A673 (cell line): ENCODE results near the gene SMCHD1. TPM values are rescaled to one million over a fixed set of nuclear protein-coding genes. Genes with fewer than 3 reads are reported as not detected.
"Not testable (repeated sequence)": the region's sequence is repeated elsewhere in the genome, so short reads cannot be mapped to it uniquely, and the experiment has no call there.

ENCODE experiments used
- BruUV-seq: library from RNA; stranded (reverse); fragments of 400-500 nt; replicated peaks from 2 replicates; lab custom pipeline; 2021; lab: Mats Ljungman, UMichigan
- CTCF ChIA-PET: fragments of 300-600 bp; sonication (Branson Sonifier 250); formaldehyde crosslinking; loops from one replicate; lab custom pipeline; 2022; ENCODE audit warnings: antibody characterized with exemption; lab: Charles Lee
- POLR2A ChIA-PET: fragments of 300-600 bp; sonication (Branson Sonifier 250); formaldehyde crosslinking; loops from one replicate; lab custom pipeline; 2022; ENCODE audit warnings: antibody characterized with exemption; ENCODE audit not compliant: low non-redundant PET; lab: Charles Lee
- DNase-seq: peaks from one replicate; pipeline ENCODE4 v3.0.0-alpha.2; 2015; ENCODE audit warnings: low spot score
- H3K27ac ChIP-seq: fragments of 200-600 bp; sonication (generic); 2 replicates; pipeline ENCODE4 v1.5.1; 2016; ENCODE audit warnings: mixed run types, low read depth, mild to moderate bottlenecking, mixed read lengths, antibody characterized with exemption, low read length; ENCODE audit not compliant: poor library complexity, severe bottlenecking
- H3K27me3 ChIP-seq: fragments of 200-600 bp; sonication (generic); replicated peaks from 2 replicates; pipeline ENCODE4 v1.6.1; 2017; ENCODE audit warnings: mixed run types, low read depth, mild to moderate bottlenecking, mixed read lengths, antibody characterized with exemption, low read length; ENCODE audit not compliant: insufficient read depth, poor library complexity
- H3K36me3 ChIP-seq: fragments of 200-600 bp; sonication (generic); 2 replicates; pipeline ENCODE4 v1.6.1; 2016; ENCODE audit warnings: mixed run types, mild to moderate bottlenecking, mixed read lengths, antibody characterized with exemption, low read length; ENCODE audit not compliant: insufficient read depth, poor library complexity, severe bottlenecking
- H3K4me1 ChIP-seq: fragments of 200-600 bp; sonication (generic); 2 replicates; pipeline ENCODE4 v1.6.1; 2017; ENCODE audit warnings: mixed run types, mild to moderate bottlenecking, mixed read lengths, antibody characterized with exemption, low read length; ENCODE audit not compliant: insufficient read depth, poor library complexity, severe bottlenecking
- H3K4me3 ChIP-seq: fragments of 200-600 bp; sonication (generic); 2 replicates; pipeline ENCODE4 v1.5.1; 2016; ENCODE audit warnings: low read depth, mixed run types, mild to moderate bottlenecking, mixed read lengths, low read length; ENCODE audit not compliant: poor library complexity, severe bottlenecking
- H3K9me3 ChIP-seq: fragments of 200-600 bp; sonication (generic); 2 replicates; pipeline ENCODE4 v1.6.1; 2016; ENCODE audit warnings: mixed run types, low read depth, mild to moderate bottlenecking, mixed read lengths, antibody characterized with exemption, low read length; ENCODE audit not compliant: poor library complexity, severe bottlenecking
- EZH2 ChIP-seq: fragments of 200-600 bp; sonication (generic); IDR thresholded peaks from 2 replicates; pipeline ENCODE4 v1.6.1; 2017; ENCODE audit warnings: borderline replicate concordance, low read depth, mild to moderate bottlenecking, mixed read lengths, antibody characterized with exemption, low read length; ENCODE audit not compliant: poor library complexity, severe bottlenecking
- intact Hi-C: fragments of 100-400 bp; cut with micrococcal nuclease; formaldehyde crosslinking; loops from one replicate; pipeline ENCODE4 v1.10.0; 2022; ENCODE audit not compliant: unreplicated experiment
- total RNA-seq: library from RNA; stranded (reverse); gene quantifications from 2 replicates; pipeline ENCODE4 v1.2.3, GENCODE V29; 2021
- TF ChIP-seq, protein P1 (sequence below): fragments of 300-800, 200-600 bp; sonication (generic); conservative IDR thresholded peaks from 2 replicates; pipeline ENCODE4 v1.5.1; 2017; ENCODE audit warnings: low read depth, mild to moderate bottlenecking, antibody characterized with exemption, low read length, moderate library complexity, mixed read lengths

Gene SMCHD1
- total RNA-seq, 1 experiment from 2014 or later, result 80.9 TPM

DNA sequence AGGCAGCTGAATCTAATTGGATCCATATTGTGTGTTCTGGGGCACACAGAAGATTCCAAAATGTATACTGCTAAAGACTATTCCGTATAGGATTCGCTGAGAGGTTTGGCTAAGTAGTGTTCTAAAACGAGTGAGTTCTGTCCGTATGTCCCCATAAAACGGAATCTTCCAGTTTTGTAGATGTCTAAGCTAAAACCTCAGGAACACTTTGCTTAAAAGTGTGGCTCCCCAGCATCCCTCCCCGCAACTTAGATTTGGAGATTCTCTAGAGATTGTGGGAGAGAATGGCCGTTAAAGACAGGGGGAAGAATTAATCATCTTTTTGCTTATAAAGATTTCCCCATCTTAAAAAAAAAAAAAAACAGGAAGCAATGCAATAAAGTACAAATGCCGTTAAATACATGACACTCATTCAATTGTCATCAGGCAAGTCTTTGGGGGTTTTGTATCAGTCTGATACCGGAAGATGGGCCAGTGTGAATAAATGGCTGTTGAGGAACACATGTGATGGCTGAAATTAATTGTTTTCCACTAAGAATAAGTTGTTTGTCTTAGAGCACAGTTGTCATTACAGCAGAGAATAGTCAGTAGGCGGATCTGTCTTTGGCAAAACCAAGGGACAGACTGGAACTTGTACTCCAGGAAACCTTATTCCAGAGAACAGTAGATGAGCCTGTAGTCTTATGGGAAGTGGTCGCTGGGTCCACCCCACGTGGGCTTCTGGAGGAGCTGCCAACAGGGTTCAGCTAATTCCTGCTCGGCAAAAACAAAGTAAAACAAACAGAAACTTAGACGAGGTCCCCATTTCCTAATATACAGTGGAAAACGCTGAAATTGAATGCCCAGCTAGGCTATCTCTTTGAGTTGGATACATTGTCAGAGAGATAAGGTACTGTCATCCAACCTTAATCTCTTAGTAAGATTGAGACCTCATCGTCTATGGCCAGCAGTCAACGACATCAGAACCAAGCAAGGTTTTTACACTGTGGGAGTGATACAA is 193.0 kb downstream of the SMCHD1 start:
- H3K27ac ChIP-seq, result no peak overlapping the region
- peak overlapping the region; percentile 53 for H3K4me3 ChIP-seq
- ChIA-PET POLR2A (interaction anchor here (0.7 kb wide), 1 partner anchor 40 kb away, joined by 3 read pairs; no protein-coding TSS in a partner anchor), CTCF (interaction anchor here (0.7 to 1.0 kb wide), 2 partner anchors 79 to 398 kb away, joined by 3 to 6 read pairs; no protein-coding TSS in a partner anchor)
- peak; percentile 22 for DNase-seq
- no peaks in the 10 kb centered on the region for H3K9me3 ChIP-seq
- no peaks in the 10 kb centered on the region for H3K36me3 ChIP-seq
- intact Hi-C loops, result no loop called here
- TF ChIP-seq, protein P1, sequence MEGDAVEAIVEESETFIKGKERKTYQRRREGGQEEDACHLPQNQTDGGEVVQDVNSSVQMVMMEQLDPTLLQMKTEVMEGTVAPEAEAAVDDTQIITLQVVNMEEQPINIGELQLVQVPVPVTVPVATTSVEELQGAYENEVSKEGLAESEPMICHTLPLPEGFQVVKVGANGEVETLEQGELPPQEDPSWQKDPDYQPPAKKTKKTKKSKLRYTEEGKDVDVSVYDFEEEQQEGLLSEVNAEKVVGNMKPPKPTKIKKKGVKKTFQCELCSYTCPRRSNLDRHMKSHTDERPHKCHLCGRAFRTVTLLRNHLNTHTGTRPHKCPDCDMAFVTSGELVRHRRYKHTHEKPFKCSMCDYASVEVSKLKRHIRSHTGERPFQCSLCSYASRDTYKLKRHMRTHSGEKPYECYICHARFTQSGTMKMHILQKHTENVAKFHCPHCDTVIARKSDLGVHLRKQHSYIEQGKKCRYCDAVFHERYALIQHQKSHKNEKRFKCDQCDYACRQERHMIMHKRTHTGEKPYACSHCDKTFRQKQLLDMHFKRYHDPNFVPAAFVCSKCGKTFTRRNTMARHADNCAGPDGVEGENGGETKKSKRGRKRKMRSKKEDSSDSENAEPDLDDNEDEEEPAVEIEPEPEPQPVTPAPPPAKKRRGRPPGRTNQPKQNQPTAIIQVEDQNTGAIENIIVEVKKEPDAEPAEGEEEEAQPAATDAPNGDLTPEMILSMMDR, result no peak
- TF ChIP-seq EZH2, result peak; percentile 24
- TSS peak; percentile 43 for BruUV-seq
- H3K4me1 ChIP-seq, result no peaks in the 10 kb centered on the region
- peaks cover 12% of the 10 kb centered on the region for H3K27me3 ChIP-seq

DNA sequence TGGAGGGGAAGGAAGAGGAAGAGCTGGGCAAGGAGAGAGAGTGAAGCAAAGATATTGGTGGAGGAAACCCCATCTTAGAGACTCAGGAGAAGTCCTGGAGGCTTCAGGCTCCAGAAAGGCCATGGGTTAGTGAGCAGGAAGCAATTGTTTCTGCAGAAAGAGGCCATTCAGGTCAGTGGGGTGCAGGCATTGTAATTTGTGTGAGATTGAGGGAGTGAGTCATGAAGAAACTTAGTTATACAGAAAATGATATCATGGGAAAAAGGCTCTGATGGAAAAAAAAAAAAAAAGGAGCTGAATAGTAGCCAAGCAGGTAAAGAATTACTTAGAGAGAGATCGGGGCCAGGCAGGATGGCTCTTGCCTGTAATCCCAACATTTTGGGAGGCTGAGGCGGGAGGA is 195.3 kb downstream of the SMCHD1 start:
- Histone ChIP-seq H3K36me3 (no peaks in the 10 kb centered on the region), H3K4me1 (peaks cover 5% of the 10 kb centered on the region), H3K9me3 (no peaks in the 10 kb centered on the region), H3K27me3 (peaks cover 12% of the 10 kb centered on the region), H3K4me3 (no peak overlapping the region), H3K27ac (no peak overlapping the region)
- intact Hi-C loops, result no loop called here
- no TSS peak for BruUV-seq
- DNase-seq, result no peak
- CTCF ChIA-PET, result no interaction called here
- TF ChIP-seq EZH2, result no peak
- TF ChIP-seq, protein P1, result no peak
- POLR2A ChIA-PET, result no interaction called here

DNA sequence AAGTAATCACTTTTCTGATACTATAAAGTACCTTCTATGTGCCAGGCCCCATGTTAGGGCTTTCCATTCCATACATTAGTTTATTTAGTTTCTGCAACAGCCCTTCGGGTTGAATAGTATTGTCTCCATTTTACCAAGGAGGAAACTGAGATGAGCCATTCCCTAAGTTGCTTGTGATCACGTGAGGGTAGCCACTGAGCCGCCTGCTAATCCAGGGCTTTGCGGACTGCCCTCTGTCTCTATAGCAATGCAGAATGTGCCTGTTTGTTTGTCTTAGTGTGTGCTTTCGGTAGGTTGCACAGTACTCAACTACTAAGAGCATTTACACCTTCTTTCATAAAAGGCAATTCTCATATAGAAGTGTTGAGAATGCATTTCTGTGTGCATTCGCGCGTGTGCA is 196.2 kb downstream of the SMCHD1 start:
- TF ChIP-seq, protein P1, result no peak
- TF ChIP-seq EZH2, result no peak
- Histone ChIP-seq H3K27ac (no peak overlapping the region), H3K4me1 (peaks cover 9% of the 10 kb centered on the region), H3K4me3 (no peak overlapping the region), H3K36me3 (no peaks in the 10 kb centered on the region), H3K9me3 (no peaks in the 10 kb centered on the region), H3K27me3 (peaks cover 12% of the 10 kb centered on the region)
- intact Hi-C loops, result no loop called here
- no TSS peak for BruUV-seq
- DNase-seq, result no peak
- POLR2A ChIA-PET, result no interaction called here
- CTCF ChIA-PET, result no interaction called here

DNA sequence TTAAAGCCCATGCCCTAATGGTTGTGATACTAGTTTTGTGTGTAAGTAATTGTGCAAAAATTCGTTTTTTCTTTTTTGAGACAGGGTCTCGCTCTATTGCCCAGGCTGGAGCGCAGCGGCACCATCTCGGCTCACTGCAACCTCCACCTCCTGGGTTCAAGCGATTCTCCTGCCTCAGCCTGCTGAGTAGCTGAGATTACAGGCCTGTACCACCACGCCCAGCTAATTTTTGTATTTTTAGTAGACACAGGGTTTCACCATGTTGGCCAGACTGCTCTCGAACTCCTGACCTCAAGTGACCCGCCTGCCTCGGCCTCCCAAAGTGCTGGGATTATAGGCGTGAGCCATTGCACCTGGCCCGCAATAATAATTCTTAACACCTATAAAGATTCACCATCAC is 196.9 kb downstream of the SMCHD1 start:
- H3K36me3 ChIP-seq, H3K4me3 ChIP-seq, CTCF ChIA-PET, POLR2A ChIA-PET, intact Hi-C loops, H3K27ac ChIP-seq, DNase-seq, BruUV-seq, H3K9me3 ChIP-seq, H3K4me1 ChIP-seq: not testable (repeated sequence)
- peaks cover 12% of the 10 kb centered on the region for H3K27me3 ChIP-seq
